PC-9 (cell line): Measurements from ENCODE around the gene CD7. TPM values are rescaled to one million over a fixed set of nuclear protein-coding genes. Genes with fewer than 3 reads are reported as not detected.

Source experiments
- BruUV-seq: library from RNA; stranded (reverse); fragments of 400-500 nt; replicated peaks from 2 replicates; lab custom pipeline; 2021; lab: Mats Ljungman, UMichigan
- CTCF ChIA-PET: fragments of 300-600 bp; sonication (Branson Sonifier 250); formaldehyde crosslinking; loops from one replicate; lab custom pipeline; 2022; ENCODE audit warnings: antibody characterized with exemption; lab: Charles Lee
- POLR2A ChIA-PET: fragments of 300-600 bp; sonication (Branson Sonifier 250); formaldehyde crosslinking; loops from one replicate; lab custom pipeline; 2022; ENCODE audit warnings: antibody characterized with exemption; ENCODE audit not compliant: unreplicated experiment; lab: Charles Lee
- DNase-seq, 2 experiments: peaks; one replicate each; pipeline versions ENCODE4 v3.0.0 to v3.0.0-alpha.2; 2015 to 2022; ENCODE audit warnings: mixed read lengths in 1 of 2
- H2AFZ ChIP-seq: fragments of 200-600 bp; sonication (generic); 2 replicates; pipeline ENCODE4 v1.8.1; 2017; ENCODE audit warnings: antibody characterized with exemption
- H3F3A ChIP-seq: fragments of 200-600 bp; sonication (generic); 2 replicates; pipeline ENCODE4 v1.8.1; 2017; ENCODE audit warnings: antibody characterized with exemption, mild to moderate bottlenecking, low read depth; ENCODE audit not compliant: insufficient read depth
- H3K27ac ChIP-seq: fragments of 200-600 bp; sonication (generic); 2 replicates; pipeline ENCODE4 v1.6.1; 2016; ENCODE audit warnings: mixed run types
- H3K27me3 ChIP-seq: fragments of 200-600 bp; sonication (generic); 2 replicates; pipeline ENCODE4 v1.6.1; 2016; ENCODE audit warnings: low read depth, mixed run types; ENCODE audit not compliant: insufficient read depth
- H3K36me3 ChIP-seq: fragments of 200-600 bp; sonication (generic); 2 replicates; pipeline ENCODE4 v1.6.1; 2016; ENCODE audit warnings: low read depth, mixed run types
- H3K4me1 ChIP-seq: fragments of 200-600 bp; sonication (generic); replicated peaks from 2 replicates; pipeline ENCODE4 v1.6.1; 2016; ENCODE audit warnings: mixed run types; ENCODE audit not compliant: insufficient read depth
- H3K4me2 ChIP-seq: fragments of 200-600 bp; sonication (generic); 2 replicates; pipeline ENCODE4 v1.6.1; 2017; ENCODE audit warnings: mixed run types
- H3K4me3 ChIP-seq: fragments of 200-600 bp; sonication (generic); 2 replicates; pipeline ENCODE4 v1.6.1; 2016; ENCODE audit warnings: mixed run types
- H3K79me2 ChIP-seq: fragments of 200-600 bp; sonication (generic); 2 replicates; pipeline ENCODE4 v1.6.1; 2017; ENCODE audit warnings: low read depth, mixed run types
- H3K9me2 ChIP-seq: fragments of 200-600 bp; sonication (generic); 2 replicates; pipeline ENCODE4 v1.8.1; 2017; ENCODE audit warnings: mild to moderate bottlenecking; ENCODE audit not compliant: insufficient read depth
- H3K9me3 ChIP-seq: fragments of 200-600 bp; sonication (generic); 2 replicates; pipeline ENCODE4 v1.8.1; 2016; ENCODE audit warnings: low read depth; ENCODE audit not compliant: insufficient read depth
- H4K20me1 ChIP-seq: fragments of 200-600 bp; sonication (generic); 2 replicates; pipeline ENCODE4 v1.8.1; 2017; ENCODE audit not compliant: insufficient read depth
- CTCF ChIP-seq: fragments of 200-600 bp; sonication (generic); conservative IDR thresholded peaks from 2 replicates; pipeline ENCODE4 v1.6.1; 2017; ENCODE audit warnings: mixed run types, antibody characterized with exemption, mild to moderate bottlenecking, moderate library complexity
- EZH2 ChIP-seq: fragments of 200-600 bp; sonication (generic); IDR thresholded peaks from 2 replicates; pipeline ENCODE4 v1.8.0; 2017; ENCODE audit warnings: antibody characterized with exemption, low read depth
- intact Hi-C: fragments of 100-400 bp; cut with micrococcal nuclease; formaldehyde crosslinking; loops from one replicate; pipeline ENCODE4 v1.10.0; 2022; ENCODE audit not compliant: unreplicated experiment
- total RNA-seq: library from RNA; stranded (reverse); gene quantifications from 2 replicates; pipeline ENCODE4 v1.2.3, GENCODE V29; 2021

The CD7 gene
- total RNA-seq, 1 experiment from 2014 or later: 0.68 TPM

GRCh38 chr17:82324566-82325285 lies 7.3 kb upstream of the CD7 start:
- POLR2A ChIA-PET: interaction anchor here (0.5 to 0.8 kb wide), 2 partner anchors 18 to 78 kb away, joined by 3 to 5 read pairs; no protein-coding TSS in a partner anchor
- Histone ChIP-seq H3K9me2 (no peaks in the 10 kb centered on the region), H3K36me3 (no peaks in the 10 kb centered on the region), H3K79me2 (no peaks in the 10 kb centered on the region), H3K4me1 (no peaks in the 10 kb centered on the region), H4K20me1 (no peaks in the 10 kb centered on the region), H3K9me3 (no peaks in the 10 kb centered on the region), H3K4me2 (no peak overlapping the region), H3F3A (no peaks in the 10 kb centered on the region), H2AFZ (no peak overlapping the region), H3K27me3 (0 out of 2 replicates have a peak, but pooled peaks cover 6% of the 10 kb centered on the region), H3K4me3 (no peak overlapping the region), H3K27ac (no peak overlapping the region)
- DNase-seq: no peak
- CTCF ChIA-PET: no interaction called here
- intact Hi-C loops: no loop called here
- BruUV-seq: no TSS peak
- TF ChIP-seq EZH2 (no peak), CTCF (no peak)

GRCh38 chr17:82323514-82324234 lies 6.3 kb upstream of the CD7 start:
- H3K27ac ChIP-seq: no peak overlapping the region
- H3F3A ChIP-seq: no peaks in the 10 kb centered on the region
- intact Hi-C loops: no loop called here
- H3K36me3 ChIP-seq: no peaks in the 10 kb centered on the region
- no peaks in the 10 kb centered on the region for H4K20me1 ChIP-seq
- no TSS peak for BruUV-seq
- ChIA-PET CTCF (interaction anchor here (0.6 kb wide), 1 partner anchor 151 kb away, joined by 5 read pairs; no protein-coding TSS in a partner anchor), POLR2A (interaction anchor here (0.5 kb wide), 1 partner anchor 17 kb away, joined by 5 read pairs; no protein-coding TSS in a partner anchor)
- no peak overlapping the region for H3K4me2 ChIP-seq
- H2AFZ ChIP-seq: no peak overlapping the region
- DNase-seq: no peak
- H3K9me3 ChIP-seq: no peaks in the 10 kb centered on the region
- H3K4me1 ChIP-seq: no peaks in the 10 kb centered on the region
- no peaks in the 10 kb centered on the region for H3K9me2 ChIP-seq
- H3K4me3 ChIP-seq: no peak overlapping the region
- TF ChIP-seq CTCF (no peak), EZH2 (no peak)
- H3K79me2 ChIP-seq: no peaks in the 10 kb centered on the region
- 0 out of 2 replicates have a peak, but pooled peaks cover 6% of the 10 kb centered on the region for H3K27me3 ChIP-seq

- H3F3A ChIP-seq: no peaks in the 10 kb centered on the region
- CTCF ChIA-PET: interaction anchor here (0.6 kb wide), 1 partner anchor 152 kb away, joined by 5 read pairs; no protein-coding TSS in a partner anchor
- H3K4me2 ChIP-seq: no peak overlapping the region
- no peak overlapping the region for H2AFZ ChIP-seq
- H3K27ac ChIP-seq: no peak overlapping the region
- no peak for DNase-seq
- no TSS peak for BruUV-seq
- 0 out of 2 replicates have a peak, but pooled peaks cover 6% of the 10 kb centered on the region for H3K27me3 ChIP-seq
- no peaks in the 10 kb centered on the region for H4K20me1 ChIP-seq
- no peaks in the 10 kb centered on the region for H3K9me2 ChIP-seq
- no peaks in the 10 kb centered on the region for H3K36me3 ChIP-seq
- TF ChIP-seq CTCF: no peak
- TF ChIP-seq EZH2: no peak
- no peaks in the 10 kb centered on the region for H3K9me3 ChIP-seq
- POLR2A ChIA-PET: interaction anchor here (0.5 kb wide), 1 partner anchor 686 kb away, joined by 4 read pairs; the partner anchor contains the start of genes NPLOC4 and TSPAN10
- H3K79me2 ChIP-seq: no peaks in the 10 kb centered on the region
- H3K4me3 ChIP-seq: no peak overlapping the region
- intact Hi-C loops: no loop called here
- no peaks in the 10 kb centered on the region for H3K4me1 ChIP-seq
Observed at GRCh38 chr17:82322526-82323453, 5.4 kb upstream of the CD7 start.
